Measurements from ENCODE around the gene ASIC5.

The ASIC5 gene, protein sequence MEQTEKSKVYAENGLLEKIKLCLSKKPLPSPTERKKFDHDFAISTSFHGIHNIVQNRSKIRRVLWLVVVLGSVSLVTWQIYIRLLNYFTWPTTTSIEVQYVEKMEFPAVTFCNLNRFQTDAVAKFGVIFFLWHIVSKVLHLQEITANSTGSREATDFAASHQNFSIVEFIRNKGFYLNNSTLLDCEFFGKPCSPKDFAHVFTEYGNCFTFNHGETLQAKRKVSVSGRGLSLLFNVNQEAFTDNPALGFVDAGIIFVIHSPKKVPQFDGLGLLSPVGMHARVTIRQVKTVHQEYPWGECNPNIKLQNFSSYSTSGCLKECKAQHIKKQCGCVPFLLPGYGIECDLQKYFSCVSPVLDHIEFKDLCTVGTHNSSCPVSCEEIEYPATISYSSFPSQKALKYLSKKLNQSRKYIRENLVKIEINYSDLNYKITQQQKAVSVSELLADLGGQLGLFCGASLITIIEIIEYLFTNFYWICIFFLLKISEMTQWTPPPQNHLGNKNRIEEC

DNA sequence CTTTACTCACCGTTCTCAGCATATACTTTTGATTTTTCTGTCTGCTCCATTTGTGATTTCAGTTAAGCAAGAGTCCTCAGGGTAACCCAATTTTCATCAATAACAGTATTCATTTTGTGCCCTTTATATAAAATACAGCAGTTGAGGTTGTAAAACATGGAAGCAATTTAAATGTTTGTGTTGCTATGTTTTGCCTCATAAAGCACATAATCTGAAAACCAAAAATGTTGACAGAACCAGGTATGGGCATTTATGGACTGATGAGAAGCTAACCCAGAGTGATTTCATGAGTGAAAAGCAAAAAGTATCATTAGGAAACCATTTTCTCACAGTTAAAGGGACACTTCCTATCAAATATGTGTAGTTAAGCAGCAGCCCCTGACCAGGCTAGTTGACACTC, at the start of gene ASIC5:
ASIC5 (minus strand) TSS at position 101 of the 400 bp plus-strand sequence; CDS start at position 50, 51 bp downstream.
- no peak for DNase-seq (ENCODE audit: low read depth)
- no peak within 1 kb of the TSS for H3K4me3 ChIP-seq (ENCODE audit: low read depth, low read length)

DNA sequence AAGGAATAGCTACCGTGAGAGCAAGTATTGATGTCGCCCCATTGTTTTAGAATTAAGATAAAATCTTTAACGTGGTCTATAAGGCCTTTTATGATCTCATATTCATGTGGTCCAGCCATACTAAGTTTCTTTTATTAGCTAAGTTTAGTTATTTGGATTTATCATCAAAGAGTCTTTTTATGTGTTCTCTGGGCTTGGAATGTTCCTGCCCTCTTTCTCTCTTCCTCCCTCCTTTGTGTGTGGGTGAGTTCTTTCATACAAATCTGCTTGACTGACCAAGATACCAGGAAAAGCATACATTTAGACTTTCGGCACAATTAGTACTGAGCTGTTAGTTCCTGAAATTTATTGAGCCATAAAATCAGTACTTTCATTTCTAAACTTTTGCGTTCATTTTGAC, 48.7 kb upstream of the ASIC5 start:
- DNase-seq (ENCODE audit: low read depth), result no peak
- no peak overlapping the region for H3K4me3 ChIP-seq (ENCODE audit: low read depth, low read length)
- TF ChIP-seq, protein P1, sequence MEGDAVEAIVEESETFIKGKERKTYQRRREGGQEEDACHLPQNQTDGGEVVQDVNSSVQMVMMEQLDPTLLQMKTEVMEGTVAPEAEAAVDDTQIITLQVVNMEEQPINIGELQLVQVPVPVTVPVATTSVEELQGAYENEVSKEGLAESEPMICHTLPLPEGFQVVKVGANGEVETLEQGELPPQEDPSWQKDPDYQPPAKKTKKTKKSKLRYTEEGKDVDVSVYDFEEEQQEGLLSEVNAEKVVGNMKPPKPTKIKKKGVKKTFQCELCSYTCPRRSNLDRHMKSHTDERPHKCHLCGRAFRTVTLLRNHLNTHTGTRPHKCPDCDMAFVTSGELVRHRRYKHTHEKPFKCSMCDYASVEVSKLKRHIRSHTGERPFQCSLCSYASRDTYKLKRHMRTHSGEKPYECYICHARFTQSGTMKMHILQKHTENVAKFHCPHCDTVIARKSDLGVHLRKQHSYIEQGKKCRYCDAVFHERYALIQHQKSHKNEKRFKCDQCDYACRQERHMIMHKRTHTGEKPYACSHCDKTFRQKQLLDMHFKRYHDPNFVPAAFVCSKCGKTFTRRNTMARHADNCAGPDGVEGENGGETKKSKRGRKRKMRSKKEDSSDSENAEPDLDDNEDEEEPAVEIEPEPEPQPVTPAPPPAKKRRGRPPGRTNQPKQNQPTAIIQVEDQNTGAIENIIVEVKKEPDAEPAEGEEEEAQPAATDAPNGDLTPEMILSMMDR (IDR thresholded peaks at IDR 0.05; ENCODE audit: insufficient read depth, low read depth, low read length, missing control alignments), result no peak

More for the DNA sequence above, at the start of gene ASIC5:
- TF ChIP-seq, protein P1 (IDR thresholded peaks at IDR 0.05; ENCODE audit: insufficient read depth, low read depth, low read length, missing control alignments), result no peak

DNA sequence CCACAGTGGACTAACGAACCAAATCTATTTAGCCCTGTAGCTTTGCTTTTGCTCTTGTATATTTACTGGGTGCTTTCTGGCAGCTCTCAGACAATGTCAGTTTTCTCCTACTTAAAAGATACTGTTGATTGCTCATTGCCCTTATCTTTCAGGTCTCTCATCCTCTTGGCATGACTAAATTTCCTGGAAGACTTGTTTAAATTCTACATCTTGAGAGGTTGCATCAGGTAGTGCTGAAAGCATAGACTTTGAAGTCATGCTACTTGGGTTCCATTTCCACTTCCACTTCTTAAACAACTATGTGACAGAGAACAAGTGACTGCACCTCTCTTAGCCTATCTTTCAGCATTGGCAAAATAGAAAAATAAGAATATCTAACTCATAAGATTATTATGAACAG, 45.8 kb upstream of the ASIC5 start:
- no peak overlapping the region for H3K4me3 ChIP-seq (ENCODE audit: low read depth, low read length)
- no peak for DNase-seq (ENCODE audit: low read depth)
- TF ChIP-seq, protein P1 (IDR thresholded peaks at IDR 0.05; ENCODE audit: insufficient read depth, low read depth, low read length, missing control alignments), result no peak

DNA sequence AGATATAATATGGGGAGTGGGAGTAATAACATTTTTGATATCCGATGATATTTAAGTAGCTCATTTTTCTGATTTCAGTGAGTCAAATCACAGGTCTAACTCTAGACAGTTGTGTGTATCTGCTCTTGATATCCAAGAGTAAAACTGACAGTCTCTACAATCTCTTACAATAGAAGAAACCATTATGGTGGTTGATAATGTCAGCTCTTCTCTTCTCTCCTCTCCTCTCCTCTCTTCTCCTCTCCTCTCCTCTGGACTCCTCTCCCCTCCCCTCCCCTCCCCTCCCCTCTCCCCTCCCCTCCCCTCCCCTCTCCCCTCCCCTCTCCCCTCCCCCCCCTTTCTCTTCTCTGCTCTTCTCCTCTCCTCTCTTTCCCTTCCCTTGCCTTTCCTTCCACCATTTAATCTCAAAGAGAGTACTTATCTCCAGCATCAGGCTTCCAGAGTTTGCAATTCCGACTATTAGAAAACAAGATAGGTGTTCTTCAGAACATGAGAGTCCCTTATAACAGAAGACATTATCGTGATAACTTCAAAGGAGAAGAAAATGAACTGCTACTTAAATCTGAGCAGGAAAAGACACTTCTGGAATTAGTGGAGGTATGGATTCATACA, 43.6 kb upstream of the ASIC5 start:
- no peak overlapping the region; the same call in 1 of the 2 replicates for H3K4me3 ChIP-seq (ENCODE audit: low read depth, low read length)
- DNase-seq (ENCODE audit: low read depth), result no peak
- TF ChIP-seq, protein P1 (IDR thresholded peaks at IDR 0.05; ENCODE audit: insufficient read depth, low read depth, low read length, missing control alignments), result no peak

DNA sequence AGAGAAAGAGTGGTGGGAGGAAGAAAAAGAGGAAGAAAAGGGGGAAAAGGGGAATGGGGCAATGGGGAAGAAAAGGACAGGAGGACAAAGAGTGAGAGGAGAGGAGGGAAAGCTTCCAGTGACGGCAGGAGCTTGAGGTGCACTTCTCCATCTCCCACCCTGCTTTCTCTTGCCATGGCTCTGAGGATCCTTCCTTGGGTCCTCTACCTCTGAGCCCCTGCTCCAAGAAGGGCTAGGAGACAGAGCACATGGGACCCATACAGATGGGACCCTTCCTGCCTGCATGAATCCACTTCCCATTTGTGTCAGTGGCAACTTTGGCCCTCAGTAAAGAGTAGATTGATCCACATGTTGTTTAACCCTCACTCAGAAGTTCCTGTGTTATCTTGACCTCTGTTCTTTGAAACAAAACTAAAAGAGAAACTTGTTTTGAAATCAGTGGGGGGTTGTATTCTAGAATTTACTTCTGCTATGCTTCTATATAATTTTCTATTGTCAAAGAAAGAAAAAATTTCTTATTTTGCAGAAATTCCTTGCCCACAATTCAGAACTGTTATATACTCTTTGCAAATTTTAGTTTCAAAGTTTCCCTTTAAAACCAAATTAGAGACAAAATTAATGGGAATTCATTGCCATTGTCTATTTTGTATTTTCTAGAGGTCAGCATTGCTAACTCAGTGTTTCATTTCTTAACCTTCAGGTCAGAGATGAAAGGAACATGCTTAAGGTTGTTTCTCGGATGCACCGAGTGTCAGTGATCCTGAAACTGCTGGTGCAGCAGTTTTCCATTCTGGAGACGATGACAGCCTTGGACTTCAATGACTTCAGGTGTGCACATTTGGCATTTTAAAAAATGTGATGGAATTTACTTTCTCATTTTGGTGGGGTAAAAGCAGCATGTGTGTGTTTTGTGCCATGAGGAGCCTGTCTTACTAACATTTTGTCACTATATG, 42.4 kb upstream of the ASIC5 start:
- peak; percentile 25 for DNase-seq (ENCODE audit: low read depth)
- no peak overlapping the region for H3K4me3 ChIP-seq (ENCODE audit: low read depth, low read length)
- TF ChIP-seq, protein P1 (IDR thresholded peaks at IDR 0.05; ENCODE audit: insufficient read depth, low read depth, low read length, missing control alignments), result no peak

DNA sequence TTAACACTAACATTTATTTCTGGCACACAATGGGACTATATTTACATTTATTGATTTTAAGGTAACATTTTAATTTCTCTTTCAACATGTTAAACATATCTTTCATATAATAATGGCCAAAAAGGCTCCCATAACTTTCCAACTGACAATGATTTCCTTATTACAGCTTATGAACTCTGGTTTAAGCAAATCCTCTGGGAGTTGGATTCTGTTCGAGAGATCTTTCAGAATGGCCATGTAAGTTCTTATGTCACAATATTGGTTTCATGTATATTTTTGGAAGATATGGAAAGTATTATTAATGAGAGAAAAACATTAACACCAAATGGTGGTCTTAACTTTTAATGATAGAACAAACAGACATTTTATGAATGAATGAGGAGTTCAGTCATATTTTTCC, 41.5 kb upstream of the ASIC5 start:
- H3K4me3 ChIP-seq (ENCODE audit: low read depth, low read length), result no peak overlapping the region

More for the DNA sequence above, 41.5 kb upstream of the ASIC5 start:
- TF ChIP-seq, protein P1 (IDR thresholded peaks at IDR 0.05; ENCODE audit: insufficient read depth, low read depth, low read length, missing control alignments), result no peak
- DNase-seq (ENCODE audit: low read depth), result no peak
